ENCODE measurements around the gene KCNH3.

GRCh38 chr12:49535921-49536525 is 2.8 kb upstream of the KCNH3 start:
- TF ChIP-seq CTCF (tag by site-specific recombination; IDR thresholded peaks at IDR 0.05) (no peak), ZBTB11 (tag by site-specific recombination; conservative IDR thresholded peaks at IDR 0.05; ENCODE audit: low read depth) (no peak), REST (tag by site-specific recombination; IDR thresholded peaks at IDR 0.05) (no peak), MYNN (tag by site-specific recombination; IDR thresholded peaks at IDR 0.05; ENCODE audit: borderline replicate concordance) (no peak), ZNF184 (tag by site-specific recombination; IDR thresholded peaks at IDR 0.05) (no peak), YY1 (tag by site-specific recombination; IDR thresholded peaks at IDR 0.05) (no peak), WT1 (tag by site-specific recombination; IDR thresholded peaks at IDR 0.05) (no peak), ZNF513 (tag by site-specific recombination; IDR thresholded peaks at IDR 0.05) (no peak), ZSCAN5A (tag by site-specific recombination; IDR thresholded peaks at IDR 0.05) (no peak), ZNF146 (tag by site-specific recombination; IDR thresholded peaks at IDR 0.05) (no peak), ZNF24 (tag by site-specific recombination; IDR thresholded peaks at IDR 0.05) (no peak), ZBTB49 (tag by site-specific recombination; IDR thresholded peaks at IDR 0.05; ENCODE audit: low read depth) (no peak)

Measured in HEK293 (cell line).